Upper lobe of left lung (tissue), 6 donors: Measurements from ENCODE around the gene STX10. TPM values are rescaled to one million over a fixed set of nuclear protein-coding genes. Genes with fewer than 3 reads are reported as not detected.
"Not testable (repeated sequence)": the region's sequence is repeated elsewhere in the genome, so short reads cannot be mapped to it uniquely, and the experiment has no call there.

Experiments
- ATAC-seq, 2 donors: fragments of 200-7000 bp; cut with Tn5 transposase; one replicate each; pipeline ENCODE4 v1.9.1; 2022; ENCODE audit warnings: mild to moderate bottlenecking in 2 of 2, moderate library complexity in 2 of 2; ENCODE audit not compliant: low FRiP score in 2 of 2
- DNase-seq, 2 donors: peaks; one replicate each; pipeline ENCODE4 v3.0.0-alpha.2; 2019 to 2020
- H3K27ac ChIP-seq, 4 donors: fragments of 200-600 bp; sonication (generic); one replicate each; pipeline ENCODE4 v1.5.1; 2016 to 2019
- H3K27me3 ChIP-seq, 4 donors: fragments of 200-600 bp; sonication (generic); one replicate each; pipeline ENCODE4 v1.5.1; 2017 to 2019
- H3K36me3 ChIP-seq, 4 donors: fragments of 200-600 bp; sonication (generic); one replicate each; pipeline ENCODE4 v1.5.1; 2016 to 2019
- H3K4me1 ChIP-seq, 4 donors: fragments of 200-600 bp; sonication (generic); one replicate each; pipeline ENCODE4 v1.5.1; 2018 to 2019
- H3K4me3 ChIP-seq, 4 donors: fragments of 200-600 bp; sonication (generic); one replicate each; pipeline ENCODE4 v1.5.1; 2017 to 2019; ENCODE audit warnings: mild to moderate bottlenecking in 2 of 4, moderate library complexity in 1 of 4
- H3K9me3 ChIP-seq, 4 donors: fragments of 200-600 bp; sonication (generic); one replicate each; pipeline ENCODE4 v1.5.1; 2018 to 2019
- EP300 ChIP-seq, 4 donors: sonication (generic); formaldehyde crosslinking; IDR thresholded peaks; one replicate each; pipeline ENCODE4 v1.5.1; 2017; ENCODE audit warnings: antibody characterized with exemption in 4 of 4, control low read depth in 2 of 4
- POLR2A ChIP-seq, 4 donors: fragments of 450-650 bp; IDR thresholded peaks; one replicate each; pipeline ENCODE4 v1.5.1; 2016 to 2017; ENCODE audit warnings: antibody characterized with exemption in 4 of 4, mild to moderate bottlenecking in 2 of 4
- POLR2AphosphoS5 ChIP-seq, 2 donors: sonication (generic); formaldehyde crosslinking; IDR thresholded peaks; one replicate each; pipeline ENCODE4 v1.5.1; 2017; ENCODE audit warnings: antibody characterized with exemption in 2 of 2
- WGBS, 2 donors: methylation state at CpG; one replicate each; pipeline ENCODE4 v1.1.5; 2017 to 2018; 5-methylcytosine and 5-hydroxymethylcytosine counted together
- total RNA-seq, 6 donors: library from RNA; depleted of rRNA in 4 of 6; stranded (reverse); fragments of >200 nt in 4 of 6; gene quantifications; one replicate each; pipeline versions ENCODE4 v1.1.0 to v1.2.1, GENCODE V29; 2016 to 2021
- TF ChIP-seq, protein P1 (sequence below), 6 experiments: fragments of 450-650 bp in 4 of 6; fragments of 200-600 bp in 2 of 6; sonication (generic) in 2 of 6; IDR thresholded peaks; one replicate each; pipeline ENCODE4 v1.5.1; 2016 to 2019; ENCODE audit warnings: antibody characterized with exemption in 6 of 6
- donor health status: DM: no; HTN: no; CAD: no; lungs with moderate emphysema.
- donor health status: DM: no; HTN: yes; CAD: no; lungs with severe emphysema.

The STX10 gene
- total RNA-seq, 6 donors from 2014 or later, result 80.0 to 348 (median 107) TPM

DNA sequence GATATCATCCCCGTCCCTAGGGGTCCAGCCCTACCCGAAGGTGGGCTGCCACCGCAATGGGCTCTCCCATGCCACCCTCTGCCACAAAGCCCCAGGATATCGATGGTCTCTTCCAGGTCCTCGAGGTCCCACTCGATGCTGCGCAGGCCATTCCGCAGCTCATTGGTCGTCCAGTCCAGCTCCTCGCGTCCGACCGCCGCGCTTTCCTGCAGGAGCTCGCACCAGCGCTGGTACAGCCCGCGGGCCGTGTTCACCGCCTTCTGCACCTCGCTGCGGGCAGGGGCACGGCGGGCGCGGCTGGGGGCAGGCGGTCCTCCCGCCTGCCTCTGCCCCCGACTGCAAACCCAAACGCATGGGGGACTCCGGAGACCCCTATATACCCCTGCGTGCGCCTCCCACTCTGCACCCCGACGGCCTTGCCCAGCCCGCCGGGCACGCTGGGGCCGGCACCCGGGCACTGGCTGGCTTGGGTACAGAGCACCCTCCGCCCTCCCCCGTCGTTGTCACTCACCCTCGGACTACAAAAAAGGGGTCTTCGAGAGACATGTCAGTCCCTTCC is 468 bp downstream of the STX10 start:
- H3K27me3 ChIP-seq, result no peaks in the 10 kb centered on the region
- TF ChIP-seq, protein P1, sequence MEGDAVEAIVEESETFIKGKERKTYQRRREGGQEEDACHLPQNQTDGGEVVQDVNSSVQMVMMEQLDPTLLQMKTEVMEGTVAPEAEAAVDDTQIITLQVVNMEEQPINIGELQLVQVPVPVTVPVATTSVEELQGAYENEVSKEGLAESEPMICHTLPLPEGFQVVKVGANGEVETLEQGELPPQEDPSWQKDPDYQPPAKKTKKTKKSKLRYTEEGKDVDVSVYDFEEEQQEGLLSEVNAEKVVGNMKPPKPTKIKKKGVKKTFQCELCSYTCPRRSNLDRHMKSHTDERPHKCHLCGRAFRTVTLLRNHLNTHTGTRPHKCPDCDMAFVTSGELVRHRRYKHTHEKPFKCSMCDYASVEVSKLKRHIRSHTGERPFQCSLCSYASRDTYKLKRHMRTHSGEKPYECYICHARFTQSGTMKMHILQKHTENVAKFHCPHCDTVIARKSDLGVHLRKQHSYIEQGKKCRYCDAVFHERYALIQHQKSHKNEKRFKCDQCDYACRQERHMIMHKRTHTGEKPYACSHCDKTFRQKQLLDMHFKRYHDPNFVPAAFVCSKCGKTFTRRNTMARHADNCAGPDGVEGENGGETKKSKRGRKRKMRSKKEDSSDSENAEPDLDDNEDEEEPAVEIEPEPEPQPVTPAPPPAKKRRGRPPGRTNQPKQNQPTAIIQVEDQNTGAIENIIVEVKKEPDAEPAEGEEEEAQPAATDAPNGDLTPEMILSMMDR (IDR thresholded peaks at IDR 0.05), result no peak
- TF ChIP-seq POLR2A (IDR thresholded peaks at IDR 0.05), result peak in 1 of 4 donors; percentile 43
- H3K4me1 ChIP-seq, result peaks cover 10 to 35% (median 19%) of the 10 kb centered on the region in 4 donors
- 0% methylated on average over 2 of the region's 46 CpGs; no CpG with 5 or more reads in 1 of the 2 donors for WGBS, 2 donors
- H3K9me3 ChIP-seq, result no peaks in the 10 kb centered on the region
- DNase-seq, result peak; percentile 75 to 92
- ATAC-seq, result peak in 1 of 2 donors; percentile 0
- H3K27ac ChIP-seq, result peak overlapping the region; percentile 98 to 100 (median 99)
- H3K4me3 ChIP-seq, result peak overlapping the region; percentile 79 to 99 (median 88)
- peaks cover 2 to 19% (median 9%) of the 10 kb centered on the region in 4 donors for H3K36me3 ChIP-seq

DNA sequence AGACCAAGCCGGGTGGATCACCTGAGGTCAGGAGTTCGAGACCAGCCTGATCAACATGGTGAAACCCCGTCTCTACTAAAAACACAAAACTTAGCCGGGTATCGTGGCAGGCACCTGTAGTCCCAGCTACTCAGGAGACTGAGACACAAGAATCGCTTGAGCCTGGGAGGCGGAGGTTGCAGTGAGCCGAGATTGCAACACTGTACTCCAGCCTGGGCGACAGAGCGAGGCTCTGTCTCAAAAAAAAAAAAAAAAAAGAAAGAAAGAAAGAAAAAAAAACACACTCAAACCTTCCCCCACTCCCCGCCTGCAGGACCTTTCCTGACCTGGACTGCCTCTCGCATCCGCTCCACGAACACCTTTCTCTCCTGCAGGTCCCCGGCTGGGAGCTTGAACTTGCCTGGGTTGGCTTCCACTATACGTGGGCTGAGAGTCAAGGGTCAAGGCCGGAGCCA is 975 bp downstream of the STX10 start:
- TF ChIP-seq POLR2AphosphoS5 (IDR thresholded peaks at IDR 0.05), result peak in 1 of 2 donors; percentile 5
- ATAC-seq, H3K9me3 ChIP-seq, H3K27me3 ChIP-seq, DNase-seq: not testable (repeated sequence)
- Histone ChIP-seq H3K27ac (peak overlapping the region; percentile 98 to 100 (median 99)), H3K36me3 (peaks cover 2 to 20% (median 14%) of the 10 kb centered on the region in 4 donors), H3K4me1 (peaks cover 10 to 33% (median 19%) of the 10 kb centered on the region in 4 donors), H3K4me3 (peak overlapping the region; percentile 79 to 99 (median 88))
- WGBS, 2 donors, result 23 to 24% methylated on average over 17 of the region's 17 CpGs

- no peaks in the 10 kb centered on the region for H3K27me3 ChIP-seq
- H3K9me3 ChIP-seq, result no peaks in the 10 kb centered on the region
- peak in 1 of 2 donors; percentile 67 for DNase-seq
- WGBS, 2 donors, result 71 to 80% methylated on average over 15 to 16 of the region's 16 CpGs
- TF ChIP-seq POLR2AphosphoS5 (IDR thresholded peaks at IDR 0.05) (peak; percentile 36 to 42), POLR2A (IDR thresholded peaks at IDR 0.05) (no peak)
- H3K4me1 ChIP-seq, result peaks cover 10 to 41% (median 21%) of the 10 kb centered on the region in 4 donors
- H3K36me3 ChIP-seq, result peaks cover 2 to 21% (median 20%) of the 10 kb centered on the region in 4 donors
- peak overlapping the region; percentile 30 to 100 (median 65) for H3K27ac ChIP-seq
- H3K4me3 ChIP-seq, result no peak overlapping the region
- ATAC-seq, result no peak
Measured at GRCh38 chr19:13146763-13147563, 3.2 kb downstream of the STX10 start.

GRCh38 chr19:13139633-13140311 is 10.4 kb downstream of the STX10 start:
- ATAC-seq, result no peak
- DNase-seq, result no peak
- H3K27ac ChIP-seq, result peak overlapping the region in 1 of 4 donors; percentile 7

DNA sequence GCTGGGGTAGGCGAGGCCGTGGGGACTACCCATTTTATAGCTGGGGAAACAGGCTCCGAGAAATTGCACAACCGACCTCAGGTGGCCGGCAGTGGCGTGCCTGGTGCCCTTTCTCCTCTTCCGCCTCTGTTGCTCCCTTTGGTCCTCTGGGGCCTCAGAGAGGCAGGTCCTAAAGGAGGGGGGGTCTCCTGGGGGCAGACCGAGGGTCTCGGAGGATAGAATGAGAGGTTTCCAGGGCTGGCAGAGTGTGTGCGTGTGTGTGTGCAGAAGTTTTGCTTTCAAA is 11.3 kb downstream of the STX10 start:
- TF ChIP-seq POLR2A (IDR thresholded peaks at IDR 0.05) (no peak), EP300 (IDR thresholded peaks at IDR 0.05) (no peak), POLR2AphosphoS5 (IDR thresholded peaks at IDR 0.05) (no peak)
- TF ChIP-seq, protein P1 (IDR thresholded peaks at IDR 0.05), result no peak
- peaks cover 3 to 30% (median 20%) of the 10 kb centered on the region in 4 donors for H3K4me1 ChIP-seq
- WGBS, 2 donors, result 85% methylated on average over 10 of the region's 10 CpGs

More at GRCh38 chr19:13139633-13140311, 10.4 kb downstream of the STX10 start:
- H3K9me3 ChIP-seq, result no peaks in the 10 kb centered on the region
- H3K36me3 ChIP-seq, result peaks cover 13 to 72% (median 57%) of the 10 kb centered on the region in 4 donors
- no peak for TF ChIP-seq POLR2AphosphoS5 (IDR thresholded peaks at IDR 0.05)
- TF ChIP-seq, protein P1 (IDR thresholded peaks at IDR 0.05), result no peak
- no peak for TF ChIP-seq POLR2A (IDR thresholded peaks at IDR 0.05)
- no peak for TF ChIP-seq EP300 (IDR thresholded peaks at IDR 0.05)
- H3K27me3 ChIP-seq, result no peaks in the 10 kb centered on the region
- H3K4me1 ChIP-seq, result peaks cover 3 to 22% (median 17%) of the 10 kb centered on the region in 4 donors
- no peak overlapping the region for H3K4me3 ChIP-seq
- 67 to 78% methylated on average over 3 to 11 of the region's 11 CpGs for WGBS, 2 donors

More for the DNA sequence above, 11.3 kb downstream of the STX10 start:
- ATAC-seq, result no peak
- H3K4me3 ChIP-seq, result no peak overlapping the region
- peaks cover 13 to 63% (median 48%) of the 10 kb centered on the region in 4 donors for H3K36me3 ChIP-seq
- DNase-seq, result no peak
- H3K9me3 ChIP-seq, result no peaks in the 10 kb centered on the region
- peak overlapping the region in 1 of 4 donors; percentile 7 for H3K27ac ChIP-seq
- no peaks in the 10 kb centered on the region for H3K27me3 ChIP-seq
